Heart right ventricle (tissue), 16 donors: ENCODE measurements around the gene SOS2. TPM values are rescaled to one million over a fixed set of nuclear protein-coding genes. Genes with fewer than 3 reads are reported as not detected.
A peak's percentile ranks its signal among the peaks of the same experiment; 100 is the strongest.

Source experiments
- ATAC-seq, 8 donors: fragments of 200-7000 bp; cut with Tn5 transposase; one replicate each; pipeline ENCODE4 v1.9.1; 2020; ENCODE audit warnings: mild to moderate bottlenecking in 8 of 8, moderate library complexity in 8 of 8, moderate number of reproducible peaks in 1 of 8
- DNase-seq, 2 donors: peaks; one replicate each; pipeline ENCODE4 v3.0.0-alpha.2; 2020
- H3K27ac ChIP-seq, 10 donors: fragments of 200-600 bp; sonication (generic) in 2 of 10; one replicate each; pipeline versions ENCODE4 v1.5.0 to v1.8.0; 2020 to 2022; ENCODE audit warnings: mild to moderate bottlenecking in 3 of 10
- H3K27me3 ChIP-seq, 7 donors: fragments of 200-600 bp; one replicate each; pipeline ENCODE4 v1.8.0; 2021 to 2022; ENCODE audit warnings: mild to moderate bottlenecking in 2 of 7
- H3K36me3 ChIP-seq, 9 donors: fragments of 200-600 bp; sonication (generic) in 1 of 9; one replicate each; pipeline versions ENCODE4 v1.5.0 to v1.8.0; 2020 to 2022; ENCODE audit warnings: mild to moderate bottlenecking in 2 of 9
- H3K4me1 ChIP-seq, 9 donors: fragments of 200-600 bp; sonication (generic) in 1 of 9; one replicate each; pipeline versions ENCODE4 v1.5.0 to v1.8.0; 2020 to 2022; ENCODE audit warnings: mild to moderate bottlenecking in 4 of 9
- H3K4me3 ChIP-seq, 10 donors: fragments of 200-600 bp; sonication (generic) in 2 of 10; one replicate each; pipeline versions ENCODE4 v1.5.0 to v1.8.0; 2020 to 2022; ENCODE audit warnings: mild to moderate bottlenecking in 7 of 10, moderate library complexity in 2 of 10
- H3K9me3 ChIP-seq, 11 donors: fragments of 200-600 bp in 10 of 11; sonication (generic) in 2 of 11; one replicate each; pipeline versions ENCODE4 v1.5.0 to v1.8.0; 2013 to 2022; ENCODE audit warnings: mild to moderate bottlenecking in 2 of 11, control low read depth in 1 of 11, moderate library complexity in 1 of 11
- WGBS, 2 donors: extraction: QIAGEN DNeasy Blood & Tissue Kit; methylation state at CpG; one replicate each; pipeline ENCODE4 v1.1.7; 2013; ENCODE audit warnings: inconsistent platforms in 1 of 2; 5-methylcytosine and 5-hydroxymethylcytosine counted together
- intact Hi-C, 10 donors: fragments of 100-400 bp; cut with DNase I; formaldehyde crosslinking; loops; one replicate each; pipeline versions ENCODE4 v1.11.1 to v1.14.2; 2022
- polyA plus RNA-seq, 2 donors: library from polyadenylated mRNA; stranded (reverse); fragments of 200-250 nt; gene quantifications; one replicate each; pipeline ENCODE4 v1.2.3, GENCODE V29; 2013
- total RNA-seq, 10 donors: library from RNA; stranded (reverse); fragmentation: NEBNext Ultra II Directional in 3 of 10; extraction: Animal tissue kit (Norgen Biotek cat#: 25700) in 3 of 10; gene quantifications; one replicate each; pipeline versions ENCODE4 v1.2.1 to v1.2.4, GENCODE V29; 2021 to 2023
- TF ChIP-seq, protein P1 (sequence below), 9 donors: fragments of 200-600 bp; sonication (generic) in 2 of 9; IDR thresholded peaks; one replicate each; pipeline versions ENCODE4 v1.5.0 to v1.8.0; 2021 to 2022; ENCODE audit warnings: antibody characterized with exemption in 9 of 9, mild to moderate bottlenecking in 5 of 9, moderate library complexity in 1 of 9
- donor health status: Arrhythmogenic right ventricular cardiomyopathy.
- donor health status: ischemic (EF 13 %, LVEDD 7.1; RV severe dilation, severe dysfunction).
- donor health status: healthy with polysubstance abuse.
- donor health status: DM: no; HTN: yes; CAD: no.
- donor health status: DM: no; HTN: no; CAD: no.
- donor health status: ischemic (EF 25% LVEDD 6.9; RV normal size, moderate dysfunction).
- donor health status: ischemic (EF 25% LVEDD 5.7; RV mildly dilated, moderate dysfunction).
- donor health status: healthy.
- donor health status: DM: yes; HTN: yes; CAD: no.
- donor health status: Ischemic cardiomyopathy.
- donor health status: ischemic (EF 35%, LVEDD 5.7; RV mildly dilated, moderate dysfunction).
- donor health status: nonischemic (EF 11% LVEDD 7.7; RV severe dilation, severe dysfunction).
- donor health status: DM: yes; HTN: yes; CAD: no.
- donor health status: PGD.
- donor health status: ischemic (EF 29% LVEDD 5.4; RV normal size, mild dysfunction).
- donor health status: nonischemic (EF 23%, LVEDD 6.1; RV moderate dilation, normal function).

Gene SOS2
- total and polyA plus RNA-seq, 12 donors: 10.1 to 40.0 (median 32.3) TPM

DNA sequence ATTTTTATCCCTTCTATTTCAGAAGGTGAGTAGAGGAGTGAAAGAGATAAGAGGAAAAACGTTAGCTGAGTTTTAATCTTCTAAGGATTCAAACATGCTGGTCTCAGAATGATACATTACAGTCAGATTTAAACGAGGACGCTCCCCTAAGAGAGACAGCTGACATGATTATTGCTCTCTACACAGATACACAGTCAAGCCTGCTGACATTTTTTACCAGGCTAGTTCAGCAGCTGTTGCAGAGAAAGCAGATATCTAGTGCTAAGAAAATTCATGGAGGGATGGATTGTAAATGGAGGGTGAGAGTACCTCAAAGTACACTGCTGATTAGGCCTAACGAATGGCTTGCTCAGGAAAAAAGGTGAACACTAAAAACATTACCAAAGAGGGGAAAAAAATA is 31.9 kb upstream of the SOS2 start:
- Histone ChIP-seq H3K27me3 (no peaks in the 10 kb centered on the region), H3K4me1 (no peaks in the 10 kb centered on the region), H3K9me3 (no peaks in the 10 kb centered on the region), H3K27ac (no peak overlapping the region), H3K4me3 (no peak overlapping the region), H3K36me3 (peaks cover 0 to 12% (median 0%) of the 10 kb centered on the region in 9 donors)
- DNase-seq: no peak
- 38 to 54% methylated on average over 4 of the region's 4 CpGs for WGBS, 2 donors
- ATAC-seq: no peak
- intact Hi-C loops: no loop called here
- TF ChIP-seq, protein P1, sequence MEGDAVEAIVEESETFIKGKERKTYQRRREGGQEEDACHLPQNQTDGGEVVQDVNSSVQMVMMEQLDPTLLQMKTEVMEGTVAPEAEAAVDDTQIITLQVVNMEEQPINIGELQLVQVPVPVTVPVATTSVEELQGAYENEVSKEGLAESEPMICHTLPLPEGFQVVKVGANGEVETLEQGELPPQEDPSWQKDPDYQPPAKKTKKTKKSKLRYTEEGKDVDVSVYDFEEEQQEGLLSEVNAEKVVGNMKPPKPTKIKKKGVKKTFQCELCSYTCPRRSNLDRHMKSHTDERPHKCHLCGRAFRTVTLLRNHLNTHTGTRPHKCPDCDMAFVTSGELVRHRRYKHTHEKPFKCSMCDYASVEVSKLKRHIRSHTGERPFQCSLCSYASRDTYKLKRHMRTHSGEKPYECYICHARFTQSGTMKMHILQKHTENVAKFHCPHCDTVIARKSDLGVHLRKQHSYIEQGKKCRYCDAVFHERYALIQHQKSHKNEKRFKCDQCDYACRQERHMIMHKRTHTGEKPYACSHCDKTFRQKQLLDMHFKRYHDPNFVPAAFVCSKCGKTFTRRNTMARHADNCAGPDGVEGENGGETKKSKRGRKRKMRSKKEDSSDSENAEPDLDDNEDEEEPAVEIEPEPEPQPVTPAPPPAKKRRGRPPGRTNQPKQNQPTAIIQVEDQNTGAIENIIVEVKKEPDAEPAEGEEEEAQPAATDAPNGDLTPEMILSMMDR (IDR thresholded peaks at IDR 0.05): no peak

DNA sequence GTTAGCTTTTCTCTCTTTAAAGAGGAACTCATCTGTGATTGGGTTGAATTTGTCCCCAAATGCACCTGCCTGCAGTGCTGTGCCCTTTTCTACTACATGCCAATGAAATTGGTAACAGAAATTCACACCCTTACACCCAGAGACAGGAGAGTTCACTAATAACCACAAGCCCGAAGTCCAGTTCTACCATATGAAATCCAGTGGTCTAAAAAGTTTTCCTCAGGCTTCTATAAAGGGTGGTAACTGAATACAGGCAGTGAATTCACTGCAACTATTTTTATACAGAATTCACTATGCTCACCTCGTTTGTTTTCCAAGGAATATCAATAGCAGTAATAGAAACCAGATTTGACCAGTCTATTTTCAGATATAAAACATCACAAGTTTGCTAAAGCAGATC is 31.5 kb upstream of the SOS2 start:
- H3K27ac ChIP-seq: no peak overlapping the region
- WGBS, 2 donors: 45 to 50% methylated on average over 2 of the region's 2 CpGs
- DNase-seq: no peak

DNA sequence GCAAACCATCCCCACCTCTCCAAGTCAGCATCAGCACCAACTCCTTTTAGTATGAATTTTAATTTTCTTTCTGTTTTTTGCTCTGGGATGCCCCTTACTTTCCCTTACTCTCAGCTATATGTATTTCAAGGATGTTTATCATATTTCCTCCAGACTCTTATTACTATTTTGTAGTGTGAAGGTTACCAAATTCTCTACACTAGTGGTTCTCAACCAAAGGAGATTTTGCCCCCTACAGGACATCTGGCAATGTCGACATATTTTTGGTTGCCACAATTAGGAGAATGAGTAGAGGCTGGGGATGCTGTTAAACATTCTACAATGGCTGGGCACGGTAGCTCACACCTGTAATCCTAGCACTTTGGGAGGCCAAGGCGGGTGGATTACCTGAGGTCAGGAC is 29.1 kb upstream of the SOS2 start:
- peak in 3 of 8 donors; percentile 37 to 59 (median 58) for ATAC-seq
- 43 to 53% methylated on average over 3 of the region's 3 CpGs for WGBS, 2 donors
- Histone ChIP-seq H3K27ac (no peak overlapping the region), H3K4me3 (no peak overlapping the region), H3K36me3 (peaks cover 0 to 8% (median 0%) of the 10 kb centered on the region in 9 donors), H3K4me1 (no peaks in the 10 kb centered on the region), H3K9me3 (no peaks in the 10 kb centered on the region), H3K27me3 (no peaks in the 10 kb centered on the region)
- intact Hi-C loops: no loop called here
- no peak for DNase-seq
- TF ChIP-seq, protein P1 (IDR thresholded peaks at IDR 0.05): peak; percentile 17 to 61 (median 46)

More for the DNA sequence above, 31.5 kb upstream of the SOS2 start:
- H3K36me3 ChIP-seq: peaks cover 0 to 11% (median 0%) of the 10 kb centered on the region in 9 donors
- H3K9me3 ChIP-seq: no peaks in the 10 kb centered on the region
- no peaks in the 10 kb centered on the region for H3K27me3 ChIP-seq
- no peak overlapping the region for H3K4me3 ChIP-seq
- TF ChIP-seq, protein P1 (IDR thresholded peaks at IDR 0.05): no peak
- H3K4me1 ChIP-seq: no peaks in the 10 kb centered on the region
- intact Hi-C loops: no loop called here
- ATAC-seq: no peak

DNA sequence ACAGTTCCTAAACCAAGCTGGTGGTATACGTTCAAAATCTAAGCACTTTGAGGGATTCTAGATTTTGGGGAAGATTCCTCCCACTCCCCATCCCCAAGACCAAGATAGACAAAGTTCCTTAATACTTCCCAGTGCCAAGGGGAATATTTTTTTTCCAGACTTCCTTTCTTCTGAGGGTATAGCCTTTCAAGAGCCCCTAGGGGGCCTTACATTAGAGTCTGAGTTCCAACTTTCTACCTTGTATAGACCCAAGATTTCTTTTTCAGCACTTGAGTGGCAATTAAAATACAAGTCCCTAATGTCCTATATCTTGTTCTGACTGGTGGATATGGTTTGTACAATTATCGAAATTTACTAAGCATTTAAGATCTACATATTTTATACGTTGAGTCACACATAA is 28.7 kb upstream of the SOS2 start:
- TF ChIP-seq, protein P1 (IDR thresholded peaks at IDR 0.05): no peak
- DNase-seq: no peak
- Histone ChIP-seq H3K27ac (no peak overlapping the region), H3K27me3 (no peaks in the 10 kb centered on the region), H3K9me3 (no peaks in the 10 kb centered on the region), H3K4me3 (no peak overlapping the region), H3K36me3 (peaks cover 0 to 5% (median 0%) of the 10 kb centered on the region in 9 donors), H3K4me1 (no peaks in the 10 kb centered on the region)
- intact Hi-C loops: no loop called here
- WGBS, 2 donors: 80 to 81% methylated on average over 3 of the region's 3 CpGs
- no peak for ATAC-seq
